HG03354 (cell line): Measurements from ENCODE around the gene GRIK4.
A peak's percentile ranks its signal among the peaks of the same experiment; 100 is the strongest.

Experiments
- ATAC-seq: cut with Tn5 transposase; IDR thresholded peaks from one replicate; pipeline ENCODE4 v1.9.1; 2021; ENCODE audit warnings: mild to moderate bottlenecking; ENCODE audit not compliant: unreplicated experiment, poor library complexity, severe bottlenecking

The GRIK4 gene

GRCh38 chr11:120878781-120879180 lies 367.2 kb downstream of the GRIK4 start:
- ATAC-seq, result no peak

- no peak for ATAC-seq
Observed at GRCh38 chr11:120880498-120881175, 369.1 kb downstream of the GRIK4 start.

DNA sequence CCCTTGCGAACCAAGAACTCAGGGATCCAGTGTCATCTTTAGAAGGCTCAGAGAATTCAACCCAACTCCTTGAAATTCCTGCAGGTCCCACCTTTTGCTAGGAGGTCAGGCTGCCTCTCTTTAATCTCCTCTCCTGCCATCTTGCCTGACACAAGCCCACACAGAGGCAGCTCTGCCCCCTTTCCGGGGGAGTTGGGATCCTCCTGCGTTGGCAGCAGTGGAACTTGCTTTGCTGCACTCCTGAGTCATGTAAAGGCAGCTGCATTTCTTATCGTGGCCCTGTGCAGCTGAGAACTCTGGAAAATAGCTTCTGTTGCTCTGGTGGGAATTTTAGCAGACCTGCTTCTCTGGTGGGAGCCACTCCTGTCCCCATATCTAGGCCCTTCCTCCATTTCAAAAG lies 370.0 kb downstream of the GRIK4 start:
- no peak for ATAC-seq

DNA sequence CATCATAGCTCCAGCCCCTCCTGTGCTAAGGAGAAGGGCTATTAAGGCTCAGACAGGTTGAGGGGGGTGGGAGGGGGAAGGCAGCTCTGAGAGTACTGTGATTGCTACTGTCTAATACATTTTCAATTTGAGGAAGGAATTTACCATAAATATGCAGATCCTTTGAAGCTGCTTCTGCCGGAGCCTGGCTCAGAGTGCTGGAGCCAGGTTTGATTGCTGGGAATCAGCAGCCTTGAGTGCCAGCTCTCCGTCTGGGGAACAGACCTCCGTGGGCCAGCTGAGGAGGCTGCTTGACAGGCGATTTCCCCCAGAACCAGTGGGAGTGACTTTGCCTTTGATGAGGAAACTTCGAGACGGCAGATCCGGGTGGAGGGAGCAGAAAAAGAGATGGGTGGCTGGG lies 370.6 kb downstream of the GRIK4 start:
- no peak for ATAC-seq

DNA sequence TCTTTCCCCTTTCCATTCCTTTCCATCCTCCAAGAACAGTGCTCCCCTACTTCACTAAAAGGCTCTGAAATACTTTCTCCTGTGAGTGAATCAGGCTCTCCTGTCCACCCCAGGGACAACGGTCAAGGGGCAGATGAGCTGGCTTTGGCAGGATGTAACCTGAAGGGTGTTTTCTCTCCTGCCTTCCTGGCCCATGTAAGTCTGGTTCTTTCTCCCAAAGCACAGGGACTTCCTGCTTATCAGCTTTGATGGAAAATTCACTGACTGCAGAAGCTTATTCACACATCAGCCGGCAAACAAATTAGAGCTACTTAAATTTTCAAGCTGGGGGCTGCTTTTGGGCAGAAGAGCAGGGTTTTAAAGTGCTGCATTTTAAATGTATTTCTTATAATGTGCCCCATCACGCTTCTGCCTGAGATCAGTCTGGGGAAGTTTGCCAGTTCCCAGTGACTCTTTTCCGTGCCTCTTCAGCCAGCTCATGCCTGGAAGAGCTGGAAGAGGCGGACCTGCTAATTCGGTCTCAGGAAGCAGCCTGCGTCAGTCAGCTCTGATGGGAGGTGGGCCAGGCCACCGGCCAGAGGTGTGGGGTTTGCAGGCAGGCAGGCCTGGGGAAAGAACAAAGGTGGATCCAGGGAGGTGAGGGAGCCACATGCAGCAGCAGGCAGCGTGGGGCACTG lies 372.0 kb downstream of the GRIK4 start:
- no peak for ATAC-seq

DNA sequence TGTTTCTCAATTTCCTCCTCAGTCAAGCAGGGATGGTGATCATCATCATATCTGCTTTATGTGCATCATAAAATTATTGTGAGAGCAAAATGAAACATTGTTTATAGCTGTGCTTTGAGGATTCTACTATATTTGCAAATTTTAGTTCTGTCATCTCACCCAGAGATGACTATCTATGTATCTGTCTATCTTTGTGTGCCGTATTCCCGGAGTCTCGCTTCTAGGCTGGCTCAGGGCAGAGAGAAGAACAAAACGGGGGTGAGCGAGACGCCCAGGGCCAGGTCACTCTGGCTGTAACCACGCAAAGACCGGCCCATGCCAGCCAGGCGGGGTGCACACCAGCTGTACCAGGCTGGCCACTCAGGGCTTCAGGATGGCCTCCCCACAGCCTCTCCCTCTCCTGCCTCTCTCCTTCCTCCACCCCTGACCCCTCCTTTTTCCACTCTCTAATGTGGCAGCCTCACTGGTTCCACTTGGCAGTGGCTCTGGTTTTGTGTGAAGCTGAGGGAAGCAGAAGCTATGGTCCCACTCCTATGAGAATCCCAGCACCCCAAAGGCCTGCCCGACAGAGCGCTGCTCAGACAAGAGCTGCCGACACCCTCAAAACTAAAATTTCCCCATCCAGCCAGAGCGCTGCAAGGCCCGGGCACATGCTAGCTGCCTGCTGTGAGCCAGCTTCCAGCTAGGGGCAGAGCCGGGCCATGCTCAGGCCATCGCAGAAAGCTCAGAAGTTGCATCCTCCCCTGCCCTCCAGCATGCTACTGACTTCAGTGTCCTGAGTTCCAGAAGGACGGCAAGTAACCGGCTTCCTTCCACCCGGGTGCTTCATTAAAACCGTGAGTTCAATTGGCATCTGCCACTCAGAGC lies 372.8 kb downstream of the GRIK4 start:
- no peak for ATAC-seq

DNA sequence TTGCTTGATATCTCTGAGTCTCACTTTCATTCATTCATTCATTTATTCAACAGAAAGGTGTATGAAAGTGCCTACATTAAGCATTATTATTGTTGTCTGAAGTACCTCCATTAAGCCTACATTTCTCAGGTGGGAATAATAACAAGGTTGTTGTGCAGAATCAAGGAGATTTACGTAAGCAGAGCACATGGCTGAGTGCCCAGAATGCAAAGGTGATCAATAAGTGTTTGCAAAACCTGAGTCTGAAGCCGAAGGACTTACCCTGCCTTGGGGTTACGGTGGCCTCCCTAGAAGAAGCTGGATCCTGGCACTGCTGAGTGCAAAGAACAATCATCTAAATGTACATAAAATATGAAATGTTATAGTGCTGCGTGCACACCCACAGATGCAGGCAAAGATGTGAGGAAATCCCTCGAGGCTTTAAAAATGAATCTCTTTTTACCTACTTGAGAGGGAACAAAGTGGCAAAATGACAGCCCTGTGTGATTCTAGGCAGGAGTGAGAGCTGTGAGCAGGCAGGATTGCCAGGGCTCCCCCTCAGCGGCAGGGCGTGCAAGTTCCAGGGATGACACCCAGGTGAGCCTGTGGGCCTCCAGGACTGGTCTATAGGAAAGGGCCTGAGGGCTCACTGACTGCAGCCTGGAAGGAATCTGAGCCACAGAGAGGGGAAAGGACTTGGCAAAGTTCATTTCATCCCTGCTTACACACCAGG lies 379.2 kb downstream of the GRIK4 start:
- ATAC-seq, result no peak

DNA sequence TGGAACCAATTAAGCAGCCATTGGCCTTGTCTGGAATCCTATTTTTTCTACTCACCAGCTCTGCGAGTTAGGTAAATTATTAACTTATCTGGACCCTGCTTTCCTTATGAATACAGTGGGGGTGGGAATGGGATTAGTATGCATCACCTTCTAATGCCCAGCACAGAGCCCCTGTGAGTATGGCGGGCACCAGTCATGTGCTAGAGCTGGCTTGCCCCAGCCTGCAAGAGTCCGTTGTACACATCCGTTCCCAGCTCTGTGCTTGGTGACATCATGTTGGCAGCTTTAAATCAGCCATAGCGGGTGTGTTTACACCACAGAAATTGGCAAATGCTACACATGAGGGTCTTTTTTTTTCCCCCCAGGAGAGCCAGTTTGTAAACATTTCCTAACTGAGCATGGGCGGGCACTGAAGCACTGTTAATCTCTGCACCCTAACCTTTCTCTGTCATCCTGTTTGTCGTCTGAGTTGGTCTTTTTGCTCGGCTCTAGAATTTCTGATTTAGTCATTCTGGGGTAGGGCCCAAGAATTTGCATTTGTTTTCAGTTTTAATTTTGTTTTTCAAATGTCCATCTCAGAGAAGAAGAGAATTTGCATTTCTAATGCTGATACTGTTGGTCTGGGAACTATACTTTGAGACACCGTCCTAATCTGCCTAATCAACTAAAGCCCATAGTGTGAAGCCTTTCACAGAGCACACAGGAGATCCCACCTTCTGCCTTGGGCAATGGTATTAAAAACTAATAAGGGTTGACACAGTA lies 382.1 kb downstream of the GRIK4 start:
- peak; percentile 79 for ATAC-seq

DNA sequence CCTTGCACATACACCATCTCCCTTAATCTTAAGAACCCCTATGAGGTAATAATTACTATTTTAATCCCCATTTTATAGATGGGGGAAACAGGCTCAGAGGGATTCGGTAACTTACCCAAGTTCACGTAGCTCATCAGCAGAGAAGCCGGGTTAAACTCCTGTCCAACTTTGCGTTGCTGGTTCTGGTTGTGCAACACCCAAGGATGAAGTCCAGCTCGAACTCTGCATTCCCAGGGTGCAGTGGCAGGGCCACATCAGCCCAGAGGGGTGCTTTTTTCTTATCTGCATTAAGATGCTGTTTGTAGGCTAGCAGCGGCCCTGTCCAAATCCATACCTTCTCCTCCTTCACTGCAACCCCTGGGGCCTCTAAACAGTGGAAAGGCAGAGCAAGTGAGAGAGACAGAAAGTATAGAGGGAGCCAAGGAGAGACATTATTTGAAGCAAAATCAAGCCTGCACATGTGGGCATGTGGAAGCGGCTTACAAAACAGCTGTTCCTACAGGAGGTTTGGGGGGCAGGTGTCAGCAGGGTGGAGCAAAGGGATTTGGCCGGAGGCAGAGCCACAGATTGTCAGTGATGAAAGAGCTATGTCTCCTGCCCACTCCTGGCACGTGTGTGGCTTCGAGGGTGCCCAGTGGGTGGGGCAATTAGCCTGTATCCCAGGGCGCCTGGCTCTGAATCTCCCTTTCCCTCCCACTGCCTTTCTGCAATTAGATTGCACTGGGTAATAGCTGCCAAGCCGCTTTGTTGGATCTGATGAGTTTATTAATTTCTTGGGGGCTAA lies 382.8 kb downstream of the GRIK4 start:
- ATAC-seq, result no peak

DNA sequence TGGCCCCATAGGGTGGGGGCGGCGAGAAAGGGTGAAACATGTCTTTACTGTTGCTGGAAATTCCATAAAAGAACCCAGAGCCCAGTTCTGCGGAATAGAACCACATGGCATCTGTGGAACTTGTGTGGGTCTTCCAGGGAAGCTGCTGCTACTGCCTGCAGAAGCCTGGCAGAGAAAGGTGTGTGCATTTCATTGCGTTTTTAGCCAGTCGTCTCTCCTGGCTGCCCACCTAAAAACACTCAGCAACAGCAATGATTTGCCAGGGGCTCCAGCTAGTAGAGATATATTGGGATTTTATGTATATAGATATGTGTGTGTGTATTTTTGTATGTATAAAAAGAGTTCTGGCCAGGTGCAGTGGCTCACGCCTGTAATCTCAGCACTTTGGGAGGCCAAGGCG lies 385.1 kb downstream of the GRIK4 start:
- no peak for ATAC-seq

DNA sequence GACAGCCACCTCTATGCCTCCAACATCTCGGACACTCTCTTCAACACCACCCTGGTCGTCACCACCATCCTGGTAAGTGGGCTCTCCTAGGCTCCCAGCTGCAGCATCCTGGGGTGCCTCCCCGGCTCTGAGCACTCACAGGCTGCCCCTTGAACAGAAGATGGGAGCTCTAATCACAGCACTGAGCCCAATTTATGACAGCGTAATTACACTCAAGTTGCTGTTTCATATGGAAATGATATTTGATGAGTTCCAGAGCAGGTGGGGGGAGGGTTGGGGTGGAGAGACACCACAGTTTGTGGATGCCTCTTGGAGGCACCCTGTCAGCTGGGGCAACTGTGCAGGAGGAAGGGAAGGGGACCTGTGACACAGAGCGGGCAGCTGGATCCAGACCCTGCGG lies 387.0 kb downstream of the GRIK4 start:
- no peak for ATAC-seq

- no peak for ATAC-seq
Observed at GRCh38 chr11:120899720-120900119, 388.2 kb downstream of the GRIK4 start.

DNA sequence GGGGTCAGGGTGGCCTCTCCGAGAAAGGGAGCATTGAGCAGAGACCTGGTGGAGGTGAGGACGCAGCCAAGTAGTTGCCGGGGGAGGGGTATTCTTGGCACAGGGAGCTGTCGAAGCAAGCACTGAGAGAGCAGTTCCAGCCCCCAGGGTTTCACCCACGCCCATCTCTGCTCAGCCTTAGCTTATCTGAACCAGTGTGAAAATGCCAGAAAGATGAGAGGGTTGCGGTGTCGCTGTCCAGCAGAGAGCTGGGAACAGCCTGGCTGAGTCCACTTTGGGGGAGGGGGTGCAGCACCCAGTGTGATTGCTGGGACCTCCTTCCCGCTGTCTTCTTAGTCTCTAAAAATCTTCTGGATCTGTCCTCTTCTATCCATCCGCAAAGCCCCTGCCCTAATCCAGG lies 389.1 kb downstream of the GRIK4 start:
- no peak for ATAC-seq

DNA sequence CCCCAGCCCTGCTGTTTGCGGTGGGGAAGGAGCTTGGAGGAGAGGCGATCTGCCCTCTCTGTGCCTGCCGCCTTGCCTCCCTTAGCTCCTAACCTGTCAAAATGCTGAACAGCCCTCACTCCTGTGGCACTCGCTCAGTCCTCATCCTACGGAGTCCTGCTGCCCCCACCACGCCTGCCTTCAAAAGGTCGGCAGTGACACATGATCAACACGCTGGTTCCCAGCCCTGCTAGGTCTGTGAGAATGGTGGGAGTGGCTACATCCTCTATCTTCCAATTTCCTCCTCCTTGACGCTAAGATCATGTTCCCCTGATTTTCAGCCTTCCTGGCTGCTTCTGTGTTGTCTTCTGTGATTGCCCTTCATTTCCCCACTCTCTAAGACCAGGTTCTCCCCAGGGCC lies 392.1 kb downstream of the GRIK4 start:
- no peak for ATAC-seq

DNA sequence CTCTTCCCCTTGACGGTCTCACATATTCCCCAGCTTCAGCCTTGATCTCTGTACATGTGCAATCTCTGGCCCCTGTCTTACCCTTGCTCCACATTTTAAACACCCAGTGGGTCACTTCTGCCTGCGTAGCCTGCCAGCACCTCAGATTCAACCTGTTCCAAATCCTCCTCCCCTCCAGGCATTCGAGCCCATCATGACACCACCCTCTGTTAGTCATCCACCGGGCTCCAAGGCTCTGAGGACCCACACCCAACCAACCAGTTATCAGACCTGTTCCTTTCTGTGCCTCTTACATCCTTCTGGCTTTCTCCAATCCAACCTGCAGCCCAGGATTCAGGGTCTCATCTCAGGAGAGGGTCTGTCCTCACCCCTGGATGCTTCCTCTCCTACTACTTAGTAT lies 392.6 kb downstream of the GRIK4 start:
- ATAC-seq, result no peak

DNA sequence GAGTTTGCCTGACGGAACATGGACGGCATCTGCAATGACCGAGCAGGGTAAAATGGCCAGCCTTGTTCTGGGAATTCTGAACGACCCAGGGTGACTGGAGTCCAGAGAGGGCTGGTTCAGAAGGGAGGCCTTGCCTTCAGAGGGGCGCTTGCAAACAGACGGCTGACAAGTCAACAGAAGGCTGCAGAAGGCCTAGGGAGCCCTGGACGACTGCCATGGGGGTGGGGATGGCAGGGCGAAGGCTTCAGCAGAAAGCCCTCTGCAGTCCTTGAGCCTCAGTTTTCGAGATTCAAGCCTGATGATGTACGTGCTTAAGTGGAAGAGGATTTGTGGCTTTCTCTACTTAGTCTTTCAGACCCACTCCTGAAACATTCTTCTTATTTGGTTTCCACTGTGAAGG lies 395.2 kb downstream of the GRIK4 start:
- no peak for ATAC-seq

DNA sequence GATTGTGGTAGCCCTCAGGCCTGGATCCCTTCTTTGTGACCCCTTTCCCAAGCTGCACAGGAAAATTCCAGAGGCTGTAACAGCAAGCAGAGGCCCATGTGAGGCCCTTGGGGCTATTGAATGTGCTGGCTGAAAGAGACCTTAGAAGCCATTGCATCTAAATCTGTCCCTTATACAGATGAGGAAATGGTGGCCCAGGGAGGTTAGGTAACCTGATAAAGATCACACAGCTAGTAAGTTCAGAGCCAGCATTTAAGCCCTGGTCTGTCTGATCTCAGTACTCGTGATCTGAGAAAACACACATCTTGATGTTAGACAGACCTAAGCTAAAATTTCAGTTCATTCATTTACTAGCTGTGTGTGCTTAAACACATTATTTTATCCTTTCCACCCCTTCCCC lies 396.4 kb downstream of the GRIK4 start:
- no peak for ATAC-seq

DNA sequence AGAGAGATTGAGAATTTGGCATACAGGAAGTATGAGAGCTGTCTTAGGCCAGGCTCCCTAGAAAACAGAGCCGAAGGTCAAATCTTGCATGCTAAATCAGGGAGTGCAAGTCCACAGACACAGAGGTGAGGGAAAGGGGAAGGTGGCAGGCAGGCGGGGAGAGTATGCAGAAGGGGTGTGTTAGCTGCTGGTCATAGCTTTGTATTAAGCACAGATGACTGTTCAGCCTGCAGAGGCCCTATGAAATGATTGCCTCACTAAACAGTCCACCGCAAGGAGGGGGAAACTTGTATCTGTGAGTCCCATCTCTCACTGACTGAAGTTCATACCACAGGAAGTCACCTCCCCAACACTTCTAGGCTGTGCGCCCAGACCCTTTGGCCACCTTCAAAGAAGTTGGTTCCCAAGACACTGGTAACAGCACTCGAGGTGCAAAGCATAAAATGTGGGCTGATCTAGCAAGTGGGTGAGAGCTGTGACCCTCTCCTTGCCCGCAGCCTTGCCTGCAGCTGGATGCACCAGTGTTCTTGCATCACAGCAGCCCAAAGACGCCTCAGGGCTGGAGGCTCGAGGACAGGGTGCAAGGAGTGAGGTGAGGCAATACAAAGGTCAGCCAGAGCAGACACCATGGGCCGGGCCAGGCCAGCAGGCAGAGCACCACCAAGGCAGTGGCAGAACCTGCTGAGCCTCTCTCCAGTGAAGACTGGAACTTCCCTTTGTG lies 397.1 kb downstream of the GRIK4 start:
- no peak for ATAC-seq
